Stimulated activated CD8-positive, alpha-beta memory T cell treated with anti-CD3 and anti-CD28 coated beads, Interleukin-4, amount 100 ng/mL, for 48 hours (primary cell): ENCODE results near the gene NRARP.
"Not testable (repeated sequence)": the region's sequence is repeated elsewhere in the genome, so short reads cannot be mapped to it uniquely, and the experiment has no call there.

Experiments used
- DNase-seq: peaks from one replicate; pipeline ENCODE4 v3.0.0-alpha.2; 2020

NRARP gene

GRCh38 chr9:137302118-137302448, at the start of gene NRARP:
Gene NRARP (minus strand): TSS chr9:137302271. CDS start chr9:137301928, 343 bp downstream.
- peak; percentile 93 for DNase-seq

GRCh38 chr9:137350696-137351584, 48.9 kb upstream of the NRARP start:
- no peak for DNase-seq

GRCh38 chr9:137349471-137350033, 47.5 kb upstream of the NRARP start:
- DNase-seq: no peak

- no peak for DNase-seq
Observed at GRCh38 chr9:137348769-137349470, 46.8 kb upstream of the NRARP start.

- no peak for DNase-seq
Observed at GRCh38 chr9:137347928-137348327, 45.9 kb upstream of the NRARP start.

- DNase-seq: no peak
Observed at GRCh38 chr9:137342482-137342881, 40.4 kb upstream of the NRARP start.

- no peak for DNase-seq
Observed at GRCh38 chr9:137341227-137341626, 39.2 kb upstream of the NRARP start.

GRCh38 chr9:137339908-137340462, 37.9 kb upstream of the NRARP start:
- DNase-seq: not testable (repeated sequence)

GRCh38 chr9:137339045-137339907, 37.2 kb upstream of the NRARP start:
- no peak for DNase-seq

- DNase-seq: no peak
Observed at GRCh38 chr9:137336735-137337134, 34.7 kb upstream of the NRARP start.

- DNase-seq: no peak
Observed at GRCh38 chr9:137333016-137333671, 31.1 kb upstream of the NRARP start.

GRCh38 chr9:137331929-137332328, 29.9 kb upstream of the NRARP start:
- DNase-seq: no peak

- DNase-seq: no peak
Observed at GRCh38 chr9:137330689-137331088, 28.6 kb upstream of the NRARP start.

GRCh38 chr9:137329590-137329989, 27.5 kb upstream of the NRARP start:
- DNase-seq: not testable (repeated sequence)

- DNase-seq: not testable (repeated sequence)
Observed at GRCh38 chr9:137327641-137328550, 25.8 kb upstream of the NRARP start.

- DNase-seq: no peak
Observed at GRCh38 chr9:137326445-137327065, 24.5 kb upstream of the NRARP start.

GRCh38 chr9:137325799-137326198, 23.7 kb upstream of the NRARP start:
- no peak for DNase-seq

- DNase-seq: no peak
Observed at GRCh38 chr9:137325124-137325523, 23.1 kb upstream of the NRARP start.

- DNase-seq: no peak
Observed at GRCh38 chr9:137323531-137324331, 21.7 kb upstream of the NRARP start.
